Measurements from ENCODE around the gene WNT5B.

WNT5B gene

DNA sequence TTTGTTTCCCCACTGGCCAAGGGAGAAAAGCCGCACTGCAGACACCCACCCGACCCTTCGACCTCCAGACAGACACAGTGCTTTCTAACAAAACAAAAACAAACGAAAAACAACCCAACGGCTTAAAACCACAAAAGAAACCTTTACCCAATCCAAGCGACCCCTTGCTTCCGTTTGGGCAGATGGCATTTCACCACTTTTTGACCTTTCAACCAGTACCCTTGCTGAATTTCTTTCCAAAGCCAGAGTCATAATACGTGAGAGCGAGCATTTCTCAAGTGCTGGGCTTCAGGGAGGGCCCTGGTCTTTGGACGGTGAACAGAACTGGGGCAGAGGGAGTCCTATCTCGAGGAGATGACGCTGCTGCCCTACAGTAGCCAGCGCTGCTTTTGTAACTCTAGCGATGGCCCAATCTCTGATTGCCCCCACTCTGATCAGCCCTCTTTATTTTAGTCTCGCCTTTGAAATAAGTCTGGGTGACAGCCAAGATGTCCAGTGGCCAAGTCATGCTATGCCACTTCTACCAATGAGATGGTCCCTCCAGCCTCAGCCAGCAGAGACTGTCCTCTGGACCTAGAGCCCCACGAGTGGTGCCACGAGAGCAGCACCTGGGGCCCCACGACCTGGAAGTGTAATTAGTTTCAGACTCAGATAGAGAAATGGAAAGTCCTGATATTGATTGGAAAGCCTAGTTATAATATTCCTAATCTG, 40.0 kb downstream of the WNT5B start:
- DNase-seq, result no peak
- Histone ChIP-seq H3K4me3 (ENCODE audit: low read depth, low read length) (no peak overlapping the region), H3K27me3 (ENCODE audit: insufficient read depth, low read depth, severe bottlenecking) (no peaks in the 10 kb centered on the region), H3K9me3 (ENCODE audit: severe bottlenecking) (no peaks in the 10 kb centered on the region), H3K36me3 (no peaks in the 10 kb centered on the region), H3K27ac (no peak overlapping the region)
- TF ChIP-seq, protein P1, sequence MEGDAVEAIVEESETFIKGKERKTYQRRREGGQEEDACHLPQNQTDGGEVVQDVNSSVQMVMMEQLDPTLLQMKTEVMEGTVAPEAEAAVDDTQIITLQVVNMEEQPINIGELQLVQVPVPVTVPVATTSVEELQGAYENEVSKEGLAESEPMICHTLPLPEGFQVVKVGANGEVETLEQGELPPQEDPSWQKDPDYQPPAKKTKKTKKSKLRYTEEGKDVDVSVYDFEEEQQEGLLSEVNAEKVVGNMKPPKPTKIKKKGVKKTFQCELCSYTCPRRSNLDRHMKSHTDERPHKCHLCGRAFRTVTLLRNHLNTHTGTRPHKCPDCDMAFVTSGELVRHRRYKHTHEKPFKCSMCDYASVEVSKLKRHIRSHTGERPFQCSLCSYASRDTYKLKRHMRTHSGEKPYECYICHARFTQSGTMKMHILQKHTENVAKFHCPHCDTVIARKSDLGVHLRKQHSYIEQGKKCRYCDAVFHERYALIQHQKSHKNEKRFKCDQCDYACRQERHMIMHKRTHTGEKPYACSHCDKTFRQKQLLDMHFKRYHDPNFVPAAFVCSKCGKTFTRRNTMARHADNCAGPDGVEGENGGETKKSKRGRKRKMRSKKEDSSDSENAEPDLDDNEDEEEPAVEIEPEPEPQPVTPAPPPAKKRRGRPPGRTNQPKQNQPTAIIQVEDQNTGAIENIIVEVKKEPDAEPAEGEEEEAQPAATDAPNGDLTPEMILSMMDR (IDR thresholded peaks at IDR 0.05; ENCODE audit: low read depth, low read length), result no peak

DNA sequence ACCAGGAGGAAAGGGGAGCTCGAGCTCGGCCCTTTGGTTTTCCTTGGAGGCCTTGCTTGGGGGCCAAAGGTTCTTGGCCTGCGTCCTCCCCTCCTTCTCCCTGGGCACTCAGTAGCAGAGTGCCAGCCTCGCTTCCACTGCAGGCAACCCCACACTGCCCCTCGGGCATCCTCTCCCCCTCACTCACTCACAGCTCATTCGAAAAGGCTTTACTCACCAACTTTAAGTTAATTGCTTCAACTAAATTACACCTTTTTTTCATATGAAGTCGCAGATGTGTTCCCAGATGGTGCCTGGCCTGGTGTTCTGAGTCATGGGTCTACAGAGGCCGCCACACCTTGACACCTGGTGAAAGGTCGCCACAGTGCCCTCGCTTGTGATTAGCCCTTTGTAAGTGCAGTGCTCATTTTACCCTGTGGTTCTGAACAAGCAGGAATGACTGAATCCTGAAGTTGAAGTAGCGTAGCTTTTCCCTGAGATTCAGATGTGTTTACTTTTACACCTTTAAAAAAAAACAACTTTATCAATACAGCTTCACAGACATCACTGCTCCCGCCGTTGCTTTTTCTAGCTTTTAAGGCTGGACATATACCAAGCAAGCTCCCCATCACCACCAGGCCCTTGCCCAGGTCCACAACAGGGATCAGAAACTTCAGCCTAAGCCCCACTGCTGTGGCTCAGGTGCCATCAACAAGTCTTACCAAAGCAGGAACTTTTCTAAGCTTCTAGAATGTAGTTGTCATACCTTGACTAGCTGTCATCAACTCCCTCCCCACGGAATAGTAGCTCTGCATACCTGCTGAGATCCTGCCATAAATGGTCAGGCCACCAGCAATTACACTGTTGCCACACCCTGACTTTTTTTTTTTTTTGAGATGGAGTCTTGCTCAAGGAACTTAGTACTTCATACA, 41.6 kb downstream of the WNT5B start:
- Histone ChIP-seq H3K36me3 (no peaks in the 10 kb centered on the region), H3K9me3 (ENCODE audit: severe bottlenecking) (no peaks in the 10 kb centered on the region), H3K27ac (no peak overlapping the region), H3K27me3 (ENCODE audit: insufficient read depth, low read depth, severe bottlenecking) (no peaks in the 10 kb centered on the region), H3K4me3 (ENCODE audit: low read depth, low read length) (no peak overlapping the region)
- no peak for DNase-seq
- TF ChIP-seq, protein P1 (IDR thresholded peaks at IDR 0.05; ENCODE audit: low read depth, low read length), result no peak

DNA sequence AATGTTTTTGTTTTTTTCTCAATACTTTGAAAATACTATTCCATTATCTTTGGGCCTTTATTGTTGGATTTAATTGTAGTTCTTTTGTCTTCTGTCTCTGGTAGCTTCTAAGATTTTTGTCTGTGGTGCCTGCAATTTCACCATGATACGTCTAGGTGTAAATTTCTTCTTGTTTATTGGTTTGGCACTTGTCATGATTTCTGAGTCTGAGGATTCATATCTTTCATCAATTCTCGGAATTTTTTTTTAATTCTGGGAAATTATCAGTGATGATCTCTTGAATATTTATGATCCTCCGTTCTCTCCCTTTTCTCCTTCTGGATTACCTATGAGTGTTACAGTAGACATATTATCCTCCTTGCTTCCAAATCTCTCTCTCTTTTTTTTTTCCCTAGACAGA, 47.0 kb downstream of the WNT5B start:
- H3K36me3 ChIP-seq, result no peaks in the 10 kb centered on the region
- no peaks in the 10 kb centered on the region for H3K9me3 ChIP-seq (ENCODE audit: severe bottlenecking)
- no peak overlapping the region for H3K4me3 ChIP-seq (ENCODE audit: low read depth, low read length)
- H3K27ac ChIP-seq, result no peak overlapping the region
- TF ChIP-seq, protein P1 (IDR thresholded peaks at IDR 0.05; ENCODE audit: low read depth, low read length), result no peak
- no peak for DNase-seq
- no peaks in the 10 kb centered on the region for H3K27me3 ChIP-seq (ENCODE audit: insufficient read depth, low read depth, severe bottlenecking)

DNA sequence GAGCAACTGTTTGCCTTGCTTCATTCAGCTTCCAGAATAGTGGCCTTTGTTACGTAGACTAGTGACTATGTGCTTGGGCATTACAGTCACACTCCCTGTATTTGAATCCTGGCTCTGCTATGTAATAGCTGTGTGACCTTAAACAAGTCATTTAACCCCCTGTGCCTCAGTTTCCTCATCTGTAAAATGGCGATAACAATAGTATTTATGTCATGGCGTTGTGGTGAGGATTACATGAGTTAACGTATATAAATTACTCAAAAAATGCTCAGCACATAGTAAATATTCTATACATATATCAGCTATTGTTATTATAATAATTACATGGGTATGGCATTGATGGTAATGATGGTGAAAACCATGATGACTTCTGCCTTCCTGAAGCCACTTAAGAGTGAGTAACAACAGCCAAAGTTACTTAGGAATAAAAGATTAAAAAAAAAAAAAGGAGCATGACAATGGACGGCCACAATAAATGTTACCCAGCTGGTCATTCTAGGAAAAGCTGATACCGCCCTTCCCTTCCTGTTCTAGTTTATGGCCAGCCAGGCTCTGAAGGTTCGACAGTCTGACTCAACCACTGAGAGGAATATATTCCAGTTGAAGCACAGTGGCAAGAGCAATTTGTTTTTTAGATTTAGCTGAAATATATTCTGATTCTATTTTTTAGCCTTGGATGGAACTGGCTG, 51.9 kb downstream of the WNT5B start:
- Histone ChIP-seq H3K27ac (no peak overlapping the region), H3K4me3 (ENCODE audit: low read depth, low read length) (no peak overlapping the region), H3K36me3 (no peaks in the 10 kb centered on the region), H3K9me3 (ENCODE audit: severe bottlenecking) (no peaks in the 10 kb centered on the region), H3K27me3 (ENCODE audit: insufficient read depth, low read depth, severe bottlenecking) (no peaks in the 10 kb centered on the region)
- TF ChIP-seq, protein P1 (IDR thresholded peaks at IDR 0.05; ENCODE audit: low read depth, low read length), result no peak
- no peak for DNase-seq

DNA sequence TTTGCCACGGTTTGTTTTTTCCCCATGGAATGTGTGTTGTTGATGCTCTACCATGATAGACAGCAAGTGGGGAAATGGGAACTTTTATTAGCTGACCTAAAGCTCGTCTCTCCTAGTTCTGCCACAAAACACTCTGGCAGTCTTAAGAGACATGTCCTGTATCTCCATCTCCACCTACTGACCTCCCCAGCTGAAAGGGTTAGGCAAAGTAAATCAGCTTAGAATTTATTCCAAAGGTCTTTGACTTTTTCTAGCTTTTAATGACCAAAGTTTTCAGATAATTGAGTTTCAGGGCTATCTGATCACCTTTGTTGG, 52.4 kb downstream of the WNT5B start:
- no peak for DNase-seq
- H3K4me3 ChIP-seq (ENCODE audit: low read depth, low read length), result no peak overlapping the region
- TF ChIP-seq, protein P1 (IDR thresholded peaks at IDR 0.05; ENCODE audit: low read depth, low read length), result no peak
- no peak overlapping the region for H3K27ac ChIP-seq
- no peaks in the 10 kb centered on the region for H3K27me3 ChIP-seq (ENCODE audit: insufficient read depth, low read depth, severe bottlenecking)
- H3K36me3 ChIP-seq, result no peaks in the 10 kb centered on the region
- H3K9me3 ChIP-seq (ENCODE audit: severe bottlenecking), result no peaks in the 10 kb centered on the region

All from WERI-Rb-1 (cell line).